Nephron (organoid): Measurements from ENCODE around the gene MXRA8.
"Not testable (repeated sequence)": the region's sequence is repeated elsewhere in the genome, so short reads cannot be mapped to it uniquely, and the experiment has no call there.

Source experiments
- H3K27ac Mint-ChIP-seq, 3 experiments: 2 replicates each; pipeline ENCODE4 v1.8.0; 2020; ENCODE audit warnings: mixed read lengths in 3 of 3, mild to moderate bottlenecking in 2 of 3, moderate library complexity in 1 of 3
- H3K27me3 Mint-ChIP-seq: 2 replicates; pipeline ENCODE4 v1.8.0; 2021; ENCODE audit warnings: low read depth, mild to moderate bottlenecking, moderate library complexity, mixed read lengths
- H3K36me3 Mint-ChIP-seq: 2 replicates; pipeline ENCODE4 v1.8.0; 2020; ENCODE audit warnings: low read depth, mixed read lengths
- H3K4me1 Mint-ChIP-seq: 2 replicates; pipeline ENCODE4 v1.8.0; 2020; ENCODE audit warnings: mixed read lengths
- H3K4me3 Mint-ChIP-seq, 3 experiments: 2 replicates each; pipeline ENCODE4 v1.8.0; 2020; ENCODE audit warnings: mild to moderate bottlenecking in 3 of 3, mixed read lengths in 3 of 3, moderate library complexity in 2 of 3
- H3K9me3 Mint-ChIP-seq: 2 replicates; pipeline ENCODE4 v1.8.0; 2020; ENCODE audit warnings: mixed read lengths
- CTCF ChIP-seq, 3 experiments: fragments of 200-600 bp; sonication (generic); IDR thresholded peaks; one replicate each; pipeline ENCODE4 v1.5.0; 2021; ENCODE audit warnings: antibody characterized with exemption in 3 of 3; ENCODE audit not compliant: unreplicated experiment in 3 of 3

Gene MXRA8

GRCh38 chr1:1373051-1373814, 14.9 kb upstream of the MXRA8 start:
- H3K27ac Mint-ChIP-seq, result no peak overlapping the region
- TF ChIP-seq CTCF (IDR thresholded peaks at IDR 0.05; ENCODE audit: unreplicated experiment in 3 of 3), result no peak
- peaks cover 6% of the 10 kb centered on the region for H3K4me1 Mint-ChIP-seq
- H3K9me3 Mint-ChIP-seq, result no peaks in the 10 kb centered on the region
- H3K36me3 Mint-ChIP-seq, result no peaks in the 10 kb centered on the region
- H3K4me3 Mint-ChIP-seq, result peak overlapping the region; percentile 74 to 91 (median 88)
- peaks cover 4% of the 10 kb centered on the region for H3K27me3 Mint-ChIP-seq

GRCh38 chr1:1371746-1372711, 13.7 kb upstream of the MXRA8 start:
- peaks cover 4% of the 10 kb centered on the region for H3K27me3 Mint-ChIP-seq
- no peak overlapping the region for H3K27ac Mint-ChIP-seq
- no peaks in the 10 kb centered on the region for H3K9me3 Mint-ChIP-seq
- TF ChIP-seq CTCF (IDR thresholded peaks at IDR 0.05; ENCODE audit: unreplicated experiment in 3 of 3), result peak; percentile 94 to 95 (median 94)
- H3K36me3 Mint-ChIP-seq, result no peaks in the 10 kb centered on the region
- peak overlapping the region; percentile 68 to 77 (median 71) for H3K4me3 Mint-ChIP-seq
- H3K4me1 Mint-ChIP-seq, result peaks cover 6% of the 10 kb centered on the region

GRCh38 chr1:1371364-1371745, 13.0 kb upstream of the MXRA8 start:
- no peak overlapping the region for H3K4me3 Mint-ChIP-seq
- H3K36me3 Mint-ChIP-seq, result no peaks in the 10 kb centered on the region
- no peaks in the 10 kb centered on the region for H3K9me3 Mint-ChIP-seq
- no peak overlapping the region for H3K27ac Mint-ChIP-seq
- peaks cover 4% of the 10 kb centered on the region for H3K27me3 Mint-ChIP-seq
- peaks cover 6% of the 10 kb centered on the region for H3K4me1 Mint-ChIP-seq
- TF ChIP-seq CTCF (IDR thresholded peaks at IDR 0.05; ENCODE audit: unreplicated experiment in 3 of 3), result no peak

GRCh38 chr1:1370771-1371300, 12.5 kb upstream of the MXRA8 start:
- TF ChIP-seq CTCF (IDR thresholded peaks at IDR 0.05; ENCODE audit: unreplicated experiment in 3 of 3), result no peak
- H3K36me3 Mint-ChIP-seq, result no peaks in the 10 kb centered on the region
- no peak overlapping the region for H3K27ac Mint-ChIP-seq
- H3K9me3 Mint-ChIP-seq, result no peaks in the 10 kb centered on the region
- peaks cover 6% of the 10 kb centered on the region for H3K4me1 Mint-ChIP-seq
- no peak overlapping the region for H3K4me3 Mint-ChIP-seq
- H3K27me3 Mint-ChIP-seq, result peaks cover 4% of the 10 kb centered on the region

GRCh38 chr1:1370094-1370493, 11.7 kb upstream of the MXRA8 start:
- not testable (repeated sequence) for H3K36me3 Mint-ChIP-seq, H3K4me1 Mint-ChIP-seq, H3K27me3 Mint-ChIP-seq, H3K9me3 Mint-ChIP-seq, H3K27ac Mint-ChIP-seq
- peak overlapping the region; percentile 24 to 56 (median 28) for H3K4me3 Mint-ChIP-seq

- H3K36me3 Mint-ChIP-seq, result no peaks in the 10 kb centered on the region
- H3K9me3 Mint-ChIP-seq, result no peaks in the 10 kb centered on the region
- no peak overlapping the region for H3K4me3 Mint-ChIP-seq
- no peak overlapping the region for H3K27ac Mint-ChIP-seq
- peaks cover 4% of the 10 kb centered on the region for H3K27me3 Mint-ChIP-seq
- no peak for TF ChIP-seq CTCF (IDR thresholded peaks at IDR 0.05; ENCODE audit: unreplicated experiment in 3 of 3)
- peaks cover under 1% of the 10 kb centered on the region for H3K4me1 Mint-ChIP-seq
Measured at GRCh38 chr1:1367315-1367714, 9.0 kb upstream of the MXRA8 start.
